ENCODE data around the gene TOE1. TPM values are rescaled to one million over a fixed set of nuclear protein-coding genes. Genes with fewer than 3 reads are reported as not detected.
A peak's percentile ranks its signal among the peaks of the same experiment; 100 is the strongest.

Gene TOE1
- total RNA-seq, 1 experiment from 2014 or later, result 11.5 TPM

GRCh38 chr1:45340816-45341466 lies 971 bp downstream of the TOE1 start:
- Histone ChIP-seq H3K27ac (ENCODE audit: low read depth, low read length) (peak overlapping the region; percentile 82), H3K79me2 (ENCODE audit: insufficient read depth, low read length) (peaks cover 43% of the 10 kb centered on the region), H3K4me3 (replicated peaks in 1 of 2; ENCODE audit: low read depth in 1 of 2, low read length in 2 of 2) (peak overlapping the region; percentile 93 to 94), H3K27me3 (ENCODE audit: insufficient read depth, low read length) (no peaks in the 10 kb centered on the region), H3K9me3 (ENCODE audit: control insufficient read depth in 1 of 2, insufficient read depth in 1 of 2, low read depth in 1 of 2, low read length in 2 of 2) (peaks cover 0 to 3% of the 10 kb centered on the region in 2 experiments; a peak in 1 of 4 replicates), H3K9me2 (ENCODE audit: insufficient read depth) (no peaks in the 10 kb centered on the region), H3K36me3 (ENCODE audit: control insufficient read depth in 1 of 2, insufficient read depth in 2 of 2, low read length in 2 of 2) (peaks cover 15 to 41% of the 10 kb centered on the region in 2 experiments; a peak in 2 of 4 replicates), H3K9ac (ENCODE audit: low read length) (peak overlapping the region; percentile 95), H2AFZ (ENCODE audit: low read depth, low read length, poor library complexity, severe bottlenecking) (no peak overlapping the region), H3K4me2 (ENCODE audit: low read length) (peak overlapping the region; percentile 90), H3K4me1 (ENCODE audit: control insufficient read depth in 1 of 2, insufficient read depth in 2 of 2, low read length in 2 of 2) (peaks cover 14 to 40% of the 10 kb centered on the region in 2 experiments), H4K20me1 (ENCODE audit: insufficient read depth) (no peaks in the 10 kb centered on the region)
- BruUV-seq (replicated peaks), result no TSS peak
- ATAC-seq (peak; percentile 19; the same call in 1 of the 2 replicates), DNase-seq (ENCODE audit: low read depth, low spot score) (no peak)
- no peak for TF ChIP-seq ATF3 (IDR thresholded peaks at IDR 0.05)
- TF ChIP-seq RAD21 (IDR thresholded peaks at IDR 0.05; ENCODE audit: low read depth), result peak; percentile 27; the same call in 1 of the 2 replicates
- POLR2A ChIA-PET, result interaction anchor here (1.1 to 2.8 kb wide), 7 partner anchors 9 to 619 kb away, joined by 3 to 13 read pairs (median 11); partner anchors contain the start of genes TESK2 and UROD
- CTCF ChIA-PET, result interaction anchor here (1.2 kb wide), 2 partner anchors 152 to 154 kb away, joined by 4 to 5 read pairs; no protein-coding TSS in a partner anchor
- RAD21 ChIA-PET (ENCODE audit: low non-redundant PET in 1 of 2, low total read pairs in 2 of 2, uncharacterized antibody in 2 of 2, unreplicated experiment in 2 of 2), result interaction anchor here (0.9 to 1.7 kb wide), 3 partner anchors 16 to 329 kb away, joined by 3 to 5 read pairs (median 4); partner anchors contain the start of genes TESK2 (in 1 of the 2) and UROD (in 1 of the 2)
- intact Hi-C loops (cut with micrococcal nuclease), result loop anchor here (5.0 kb wide), 2 partner anchors 231 to 329 kb away; partner anchors contain the start of genes HECTD3 and UROD

GRCh38 chr1:45344499-45344898 lies 4.5 kb downstream of the TOE1 start:
- POLR2A ChIA-PET, result no interaction called here
- DNase-seq (ENCODE audit: low read depth, low spot score), result no peak
- no peaks in the 10 kb centered on the region for H4K20me1 ChIP-seq (ENCODE audit: insufficient read depth)
- H3K36me3 ChIP-seq (ENCODE audit: control insufficient read depth in 1 of 2, insufficient read depth in 2 of 2, low read length in 2 of 2), result peaks cover 15 to 35% of the 10 kb centered on the region in 2 experiments; a peak in 2 of 4 replicates
- no peak overlapping the region for H3K9ac ChIP-seq (ENCODE audit: low read length)
- H3K27ac ChIP-seq (ENCODE audit: low read depth, low read length), result no peak overlapping the region
- intact Hi-C loops (cut with micrococcal nuclease), result loop anchor here (5.0 kb wide), 2 partner anchors 228 to 332 kb away; partner anchors contain the start of genes HECTD3 and UROD
- H3K27me3 ChIP-seq (ENCODE audit: insufficient read depth, low read length), result no peaks in the 10 kb centered on the region
- no peak overlapping the region for H3K4me3 ChIP-seq (replicated peaks in 1 of 2; ENCODE audit: low read depth in 1 of 2, low read length in 2 of 2)
- H3K4me1 ChIP-seq (ENCODE audit: control insufficient read depth in 1 of 2, insufficient read depth in 2 of 2, low read length in 2 of 2), result peaks cover 22 to 42% of the 10 kb centered on the region in 2 experiments
- RAD21 ChIA-PET (ENCODE audit: low non-redundant PET in 1 of 2, low total read pairs in 2 of 2, uncharacterized antibody in 2 of 2, unreplicated experiment in 2 of 2), result no interaction called here
- no peaks in the 10 kb centered on the region for H3K9me2 ChIP-seq (ENCODE audit: insufficient read depth)
- no TSS peak for BruUV-seq (replicated peaks)
- H3K79me2 ChIP-seq (ENCODE audit: insufficient read depth, low read length), result peaks cover 34% of the 10 kb centered on the region
- H3K4me2 ChIP-seq (ENCODE audit: low read length), result no peak overlapping the region
- no peak overlapping the region for H2AFZ ChIP-seq (ENCODE audit: low read depth, low read length, poor library complexity, severe bottlenecking)
- CTCF ChIA-PET, result no interaction called here
- no peaks in the 10 kb centered on the region for H3K9me3 ChIP-seq (ENCODE audit: control insufficient read depth in 1 of 2, insufficient read depth in 1 of 2, low read depth in 1 of 2, low read length in 2 of 2)
- no peak for ATAC-seq
- no peak for TF ChIP-seq ZFX (IDR thresholded peaks at IDR 0.05)
- TF ChIP-seq SIN3A (IDR thresholded peaks at IDR 0.05; ENCODE audit: low read depth), result no peak
- TF ChIP-seq FOSL1 (IDR thresholded peaks at IDR 0.05; ENCODE audit: low read depth), result no peak
- TF ChIP-seq POLR2A (IDR thresholded peaks at IDR 0.05; ENCODE audit: borderline replicate concordance, extremely low read depth, insufficient read depth, insufficient read length), result no peak
- TF ChIP-seq SP1 (IDR thresholded peaks at IDR 0.05; ENCODE audit: low read depth), result no peak
- TF ChIP-seq CEBPB (IDR thresholded peaks at IDR 0.05; ENCODE audit: low read depth), result no peak
- no peak for TF ChIP-seq EGR1 (IDR thresholded peaks at IDR 0.05; ENCODE audit: low read depth)
- TF ChIP-seq MAX (IDR thresholded peaks at IDR 0.05), result no peak
- no peak; the same call in 1 of the 2 replicates for TF ChIP-seq POLR2AphosphoS5 (IDR thresholded peaks at IDR 0.05; ENCODE audit: low read depth, low read length)
- no peak for TF ChIP-seq ATF3 (IDR thresholded peaks at IDR 0.05)
- no peak for TF ChIP-seq ELF1 (IDR thresholded peaks at IDR 0.05; ENCODE audit: borderline replicate concordance, low read depth)
- no peak for TF ChIP-seq REST (IDR thresholded peaks at IDR 0.05; ENCODE audit: low read depth)
- TF ChIP-seq ZNF274 (IDR thresholded peaks at IDR 0.05; ENCODE audit: low read depth, low read length), result no peak
- no peak for TF ChIP-seq CBX3 (IDR thresholded peaks at IDR 0.05; ENCODE audit: low read depth)
- TF ChIP-seq YY1 (IDR thresholded peaks at IDR 0.05; ENCODE audit: extremely low read depth, insufficient replicate concordance, low read depth, low read length), result no peak

All from HCT116 (cell line).